Loucy (cell line): ENCODE measurements around the gene HLF.

Experiments
- H2AFZ ChIP-seq: fragments of 200-600 bp; sonication (generic); 2 replicates; pipeline ENCODE4 v1.6.0; 2016; ENCODE audit warnings: antibody characterized with exemption, mild to moderate bottlenecking, low read length, moderate library complexity
- H3F3A ChIP-seq: fragments of 200-600 bp; 2 replicates; pipeline ENCODE4 v1.6.0; 2016; ENCODE audit warnings: antibody characterized with exemption, low read depth, mild to moderate bottlenecking
- H3K27me3 ChIP-seq: fragments of 200-600 bp; sonication (generic); 2 replicates; pipeline ENCODE4 v1.6.1; 2014; ENCODE audit warnings: low read length, mild to moderate bottlenecking; ENCODE audit not compliant: insufficient read depth, poor library complexity, severe bottlenecking
- H3K36me3 ChIP-seq: fragments of 200-600 bp; sonication (generic); 2 replicates; pipeline ENCODE4 v1.6.1; 2016; ENCODE audit warnings: low read length; ENCODE audit not compliant: insufficient read depth
- H3K4me1 ChIP-seq: fragments of 200-600 bp; sonication (generic); 2 replicates; pipeline ENCODE4 v1.5.1; 2014; ENCODE audit warnings: low read length, mild to moderate bottlenecking; ENCODE audit not compliant: insufficient read depth, poor library complexity, severe bottlenecking
- H3K4me2 ChIP-seq: fragments of 200-600 bp; sonication (generic); 2 replicates; pipeline ENCODE4 v1.6.0; 2014; ENCODE audit warnings: antibody characterized with exemption, low read length, low read depth, mild to moderate bottlenecking; ENCODE audit not compliant: poor library complexity, severe bottlenecking
- H3K4me3 ChIP-seq: fragments of 200-600 bp; sonication (generic); 2 replicates; pipeline ENCODE4 v1.5.1; 2014; ENCODE audit warnings: low read length, mild to moderate bottlenecking, mixed read lengths; ENCODE audit not compliant: poor library complexity, severe bottlenecking
- H3K79me2 ChIP-seq: fragments of 200-600 bp; sonication (generic); 2 replicates; pipeline ENCODE4 v1.6.1; 2014; ENCODE audit warnings: low read length; ENCODE audit not compliant: insufficient read depth
- H3K9ac ChIP-seq: fragments of 200-600 bp; sonication (generic); 2 replicates; pipeline ENCODE4 v1.6.0; 2014; ENCODE audit warnings: mild to moderate bottlenecking, low read depth, low read length, moderate library complexity; ENCODE audit not compliant: poor library complexity, severe bottlenecking
- H3K9me2 ChIP-seq: fragments of 200-600 bp; sonication (generic); replicated peaks from 2 replicates; pipeline ENCODE4 v1.6.1; 2016; ENCODE audit warnings: low read depth, low read length, mixed read lengths
- H3K9me3 ChIP-seq: fragments of 200-600 bp; sonication (generic); 2 replicates; pipeline ENCODE4 v1.6.1; 2014; ENCODE audit warnings: mild to moderate bottlenecking, antibody characterized with exemption, low read length, low read depth; ENCODE audit not compliant: insufficient read depth
- H4K20me1 ChIP-seq: fragments of 200-600 bp; sonication (generic); 2 replicates; pipeline ENCODE4 v1.6.0; 2014; ENCODE audit warnings: antibody characterized with exemption, low read length, mild to moderate bottlenecking; ENCODE audit not compliant: insufficient read depth, poor library complexity, severe bottlenecking
- CTCF ChIP-seq: fragments of 200-600 bp; sonication (generic); conservative IDR thresholded peaks from 2 replicates; pipeline ENCODE4 v1.5.1; 2014; ENCODE audit warnings: mild to moderate bottlenecking, antibody characterized with exemption, low read length
- EZH2phosphoT487 ChIP-seq: fragments of 200-600 bp; IDR thresholded peaks from 2 replicates; pipeline ENCODE4 v1.6.1; 2018; ENCODE audit warnings: antibody characterized with exemption, mild to moderate bottlenecking, moderate library complexity, borderline replicate concordance

The HLF gene

GRCh38 chr17:55275894-55276804 is 11.4 kb downstream of the HLF start:
- Histone ChIP-seq H2AFZ (no peak overlapping the region), H3K27me3 (no peaks in the 10 kb centered on the region), H3F3A (no peaks in the 10 kb centered on the region), H3K4me2 (no peak overlapping the region), H4K20me1 (no peaks in the 10 kb centered on the region), H3K9me2 (no peaks in the 10 kb centered on the region), H3K9me3 (no peaks in the 10 kb centered on the region), H3K79me2 (no peaks in the 10 kb centered on the region), H3K4me3 (no peak overlapping the region), H3K36me3 (no peaks in the 10 kb centered on the region), H3K9ac (no peak overlapping the region), H3K4me1 (no peaks in the 10 kb centered on the region)
- no peak for TF ChIP-seq CTCF
- TF ChIP-seq EZH2phosphoT487 = no peak

GRCh38 chr17:55278173-55278961 is 13.6 kb downstream of the HLF start:
- Histone ChIP-seq H3F3A (no peaks in the 10 kb centered on the region), H2AFZ (no peak overlapping the region), H3K4me3 (no peak overlapping the region), H3K9me2 (no peaks in the 10 kb centered on the region), H3K9ac (no peak overlapping the region), H3K4me1 (no peaks in the 10 kb centered on the region), H4K20me1 (no peaks in the 10 kb centered on the region), H3K79me2 (no peaks in the 10 kb centered on the region), H3K27me3 (no peaks in the 10 kb centered on the region), H3K9me3 (no peaks in the 10 kb centered on the region), H3K4me2 (no peak overlapping the region), H3K36me3 (no peaks in the 10 kb centered on the region)
- TF ChIP-seq CTCF (no peak), EZH2phosphoT487 (no peak)

GRCh38 chr17:55279203-55279602 is 14.4 kb downstream of the HLF start:
- Histone ChIP-seq H3K4me1 (peaks cover 5% of the 10 kb centered on the region), H3K4me2 (no peak overlapping the region), H3K36me3 (no peaks in the 10 kb centered on the region), H4K20me1 (no peaks in the 10 kb centered on the region), H2AFZ (no peak overlapping the region), H3F3A (no peaks in the 10 kb centered on the region), H3K9me2 (no peaks in the 10 kb centered on the region), H3K4me3 (no peak overlapping the region), H3K27me3 (no peaks in the 10 kb centered on the region), H3K9ac (no peak overlapping the region), H3K79me2 (no peaks in the 10 kb centered on the region), H3K9me3 (no peaks in the 10 kb centered on the region)
- TF ChIP-seq CTCF (no peak), EZH2phosphoT487 (no peak)
